OCI-LY1 (cell line): Measurements from ENCODE around the gene CCL1.

Experiments used
- CTCF ChIP-seq: fragments of 200-600 bp; sonication (generic), shearing (Covaris generic); IDR thresholded peaks from 2 replicates; pipeline ENCODE4 v1.5.1; 2017; ENCODE audit warnings: mild to moderate bottlenecking, antibody characterized with exemption, low read length, moderate library complexity, mixed read lengths
- EZH2 ChIP-seq: fragments of 200-600 bp; sonication (generic), shearing (Covaris generic); IDR thresholded peaks from 2 replicates; pipeline ENCODE4 v1.8.0; 2017; ENCODE audit warnings: borderline replicate concordance, mixed run types, mild to moderate bottlenecking, antibody characterized with exemption, low read length, moderate library complexity, mixed read lengths

DNA sequence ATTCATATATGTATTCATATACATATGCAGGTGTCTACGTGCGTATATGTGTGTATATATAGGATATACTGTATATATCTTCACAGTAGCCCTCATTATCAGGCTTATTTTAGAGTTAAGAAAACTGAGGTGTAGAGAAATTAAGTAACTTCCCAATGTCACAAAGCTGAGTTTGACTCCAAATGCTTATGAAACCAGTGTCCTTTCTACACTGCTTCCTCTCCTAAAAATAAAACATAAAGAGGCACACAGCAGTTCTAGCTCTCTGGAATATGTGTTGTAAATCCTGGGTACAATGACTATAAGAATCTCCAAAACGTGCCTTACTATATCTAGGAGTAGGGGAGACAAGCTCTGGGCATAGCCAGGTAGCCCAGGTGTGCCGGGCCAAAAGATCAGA, 40.0 kb upstream of the CCL1 start:
- no peak for TF ChIP-seq CTCF
- TF ChIP-seq EZH2, result no peak
